ENCODE measurements around the gene ERC2. TPM values are rescaled to one million over a fixed set of nuclear protein-coding genes. Genes with fewer than 3 reads are reported as not detected.

ERC2 gene
- total RNA-seq, 2 donors from 2014 or later: 16.1 to 22.8 TPM

GRCh38 chr3:55649554-55649953, 818.7 kb downstream of the ERC2 start:
- Histone ChIP-seq H3K27me3 (ENCODE audit: control insufficient read depth, insufficient read depth, low read length, poor library complexity, severe bottlenecking) (no peaks in the 10 kb centered on the region), H3K4me1 (ENCODE audit: control insufficient read depth, insufficient read depth, low read length) (no peaks in the 10 kb centered on the region), H3K36me3 (ENCODE audit: control insufficient read depth, insufficient read depth, low read length) (no peaks in the 10 kb centered on the region), H3K4me3 (ENCODE audit: low read length) (no peak overlapping the region), H3K27ac (ENCODE audit: low read depth, low read length) (no peak overlapping the region), H3K9ac (ENCODE audit: extremely low read depth, low read length, poor library complexity, severe bottlenecking) (no peak overlapping the region), H3K9me3 (ENCODE audit: control insufficient read depth, low read length) (no peaks in the 10 kb centered on the region)
- peaks cover 22% of the 10 kb centered on the region for H3K4me1 Mint-ChIP-seq
- H3K27ac Mint-ChIP-seq: no peak overlapping the region
- no peak overlapping the region for H3K4me3 Mint-ChIP-seq
- 83 to 100% methylated on average over 2 to 6 of the region's 6 CpGs for WGBS, 2 experiments (ENCODE audit: insufficient coverage in 1 of 2, insufficient read length in 1 of 2)
- peaks cover 52% of the 10 kb centered on the region for H3K27me3 Mint-ChIP-seq (ENCODE audit: insufficient read depth)
- no peak for DNase-seq
- H3K36me3 Mint-ChIP-seq (ENCODE audit: low read depth): no peaks in the 10 kb centered on the region
- no peaks in the 10 kb centered on the region for H3K9me3 Mint-ChIP-seq
- no peak for TF ChIP-seq CTCF (conservative IDR thresholded peaks at IDR 0.05)

GRCh38 chr3:55648591-55649318, 819.5 kb downstream of the ERC2 start:
- H3K27me3 Mint-ChIP-seq (ENCODE audit: insufficient read depth): peaks cover 52% of the 10 kb centered on the region
- Histone ChIP-seq H3K27me3 (ENCODE audit: control insufficient read depth, insufficient read depth, low read length, poor library complexity, severe bottlenecking) (no peaks in the 10 kb centered on the region), H3K4me3 (ENCODE audit: low read length) (no peak overlapping the region), H3K36me3 (ENCODE audit: control insufficient read depth, insufficient read depth, low read length) (no peaks in the 10 kb centered on the region), H3K9me3 (ENCODE audit: control insufficient read depth, low read length) (no peaks in the 10 kb centered on the region), H3K4me1 (ENCODE audit: control insufficient read depth, insufficient read depth, low read length) (no peaks in the 10 kb centered on the region), H3K9ac (ENCODE audit: extremely low read depth, low read length, poor library complexity, severe bottlenecking) (no peak overlapping the region), H3K27ac (ENCODE audit: low read depth, low read length) (no peak overlapping the region)
- no peaks in the 10 kb centered on the region for H3K9me3 Mint-ChIP-seq
- H3K4me3 Mint-ChIP-seq: no peak overlapping the region
- H3K36me3 Mint-ChIP-seq (ENCODE audit: low read depth): no peaks in the 10 kb centered on the region
- no peak for TF ChIP-seq CTCF (conservative IDR thresholded peaks at IDR 0.05)
- peak; percentile 84 for DNase-seq
- H3K4me1 Mint-ChIP-seq: peaks cover 22% of the 10 kb centered on the region
- 54 to 56% methylated on average over 3 to 7 of the region's 7 CpGs for WGBS, 2 experiments (ENCODE audit: insufficient coverage in 1 of 2, insufficient read length in 1 of 2)
- no peak overlapping the region for H3K27ac Mint-ChIP-seq

GRCh38 chr3:55647670-55648069, 820.6 kb downstream of the ERC2 start:
- no peak for TF ChIP-seq CTCF (conservative IDR thresholded peaks at IDR 0.05)
- Histone ChIP-seq H3K27ac (ENCODE audit: low read depth, low read length) (no peak overlapping the region), H3K4me1 (ENCODE audit: control insufficient read depth, insufficient read depth, low read length) (no peaks in the 10 kb centered on the region), H3K9ac (ENCODE audit: extremely low read depth, low read length, poor library complexity, severe bottlenecking) (no peak overlapping the region), H3K27me3 (ENCODE audit: control insufficient read depth, insufficient read depth, low read length, poor library complexity, severe bottlenecking) (no peaks in the 10 kb centered on the region), H3K36me3 (ENCODE audit: control insufficient read depth, insufficient read depth, low read length) (no peaks in the 10 kb centered on the region), H3K4me3 (ENCODE audit: low read length) (no peak overlapping the region), H3K9me3 (ENCODE audit: control insufficient read depth, low read length) (no peaks in the 10 kb centered on the region)
- Mint-ChIP-seq H3K27ac (no peak overlapping the region), H3K9me3 (no peaks in the 10 kb centered on the region), H3K4me3 (no peak overlapping the region), H3K27me3 (ENCODE audit: insufficient read depth) (peaks cover 52% of the 10 kb centered on the region), H3K36me3 (ENCODE audit: low read depth) (no peaks in the 10 kb centered on the region), H3K4me1 (peaks cover 22% of the 10 kb centered on the region)
- DNase-seq: peak; percentile 57
- WGBS, 2 experiments (ENCODE audit: insufficient coverage in 1 of 2, insufficient read length in 1 of 2): 89 to 90% methylated on average over 3 to 10 of the region's 10 CpGs
